Kidney (tissue), 14 donors: Measurements from ENCODE around the gene COL8A1. TPM values are rescaled to one million over a fixed set of nuclear protein-coding genes. Genes with fewer than 3 reads are reported as not detected.

ENCODE experiments used
- DNase-seq, 5 donors: peaks; one replicate each; pipeline ENCODE4 v3.0.0-alpha.2; 2013 to 2020
- FAIRE-seq: peaks from 2 replicates; lab custom pipeline; 2012; peaks lifted over from hg19 to GRCh38; lab: Jason Lieb, UNC
- H3K27ac ChIP-seq, 2 donors: one replicate each; pipeline ENCODE4 v1.7.0; 2013; ENCODE audit warnings: low read depth in 2 of 2, low read length in 2 of 2, inconsistent platforms in 1 of 2
- H3K27me3 ChIP-seq: one replicate; pipeline ENCODE4 v1.7.1; 2013; ENCODE audit warnings: low read length, inconsistent platforms; ENCODE audit not compliant: control insufficient read depth, insufficient read depth
- H3K36me3 ChIP-seq, 3 donors: one replicate each; pipeline versions ENCODE4 v1.7.0 to v1.7.1; 2013; ENCODE audit warnings: low read length in 3 of 3, control low read depth in 1 of 3, inconsistent platforms in 1 of 3; ENCODE audit not compliant: insufficient read depth in 3 of 3, control insufficient read depth in 2 of 3
- H3K4me1 ChIP-seq, 3 donors: one replicate each; pipeline versions ENCODE4 v1.7.0 to v1.7.1; 2013; ENCODE audit warnings: low read length in 3 of 3, inconsistent platforms in 1 of 3, low read depth in 1 of 3; ENCODE audit not compliant: control insufficient read depth in 2 of 3, insufficient read depth in 2 of 3
- H3K4me3 ChIP-seq, 3 donors: one replicate each; pipeline versions ENCODE4 v1.7.0 to v1.8.1; 2013; ENCODE audit warnings: low read length in 3 of 3, control low read depth in 1 of 3, inconsistent platforms in 1 of 3
- H3K9ac ChIP-seq, 3 donors: one replicate each; pipeline versions ENCODE4 v1.7.0 to v1.7.1; 2013; ENCODE audit warnings: low read length in 3 of 3, control low read depth in 1 of 3, inconsistent platforms in 1 of 3
- H3K9me3 ChIP-seq, 3 donors: one replicate each; pipeline versions ENCODE4 v1.7.0 to v1.7.1; 2013; ENCODE audit warnings: low read length in 3 of 3, control low read depth in 1 of 3, inconsistent platforms in 1 of 3; ENCODE audit not compliant: control insufficient read depth in 2 of 3, insufficient read depth in 1 of 3
- intact Hi-C: fragments of 100-400 bp; cut with DNase I; formaldehyde crosslinking; loops from one replicate; pipeline ENCODE4 v1.11.1; 2022
- polyA plus RNA-seq: library from polyadenylated mRNA; stranded (reverse); fragments of 350-450 nt; fragmentation: Illumina TruSeq; extraction: RNeasy Lipid Tissue Mini Kit (QIAGEN cat#74804); gene quantifications from one replicate; pipeline ENCODE4 v1.2.3, GENCODE V29; 2014; ENCODE audit warnings: low read depth, low replicate concordance; ENCODE audit not compliant: insufficient read depth
- total RNA-seq: library from RNA; stranded (reverse); fragmentation: NEBNext Ultra II Directional; extraction: Animal tissue kit (Norgen Biotek cat#: 25700); gene quantifications from one replicate; pipeline ENCODE4 v1.2.1, GENCODE V29; 2021
- TF ChIP-seq, protein P1 (sequence below): IDR thresholded peaks from 3 replicates; pipeline ENCODE4 v1.5.1; 2012; ENCODE audit warnings: mild to moderate bottlenecking, moderate library complexity, borderline replicate concordance; ENCODE audit not compliant: insufficient read depth; ENCODE audit errors: extremely low read depth
- donor health status: control.
- donor health status: control.
- donor health status: control.
- donor health status: control.
- donor health status: control.
- donor health status: DM: yes; HTN: yes; CAD: no.
- donor health status: Normal renal cell carcinoma (clear cell type).

Gene COL8A1
- total and polyA plus RNA-seq, 2 donors from 2014 or later = 3.6 to 24.2 TPM

DNA sequence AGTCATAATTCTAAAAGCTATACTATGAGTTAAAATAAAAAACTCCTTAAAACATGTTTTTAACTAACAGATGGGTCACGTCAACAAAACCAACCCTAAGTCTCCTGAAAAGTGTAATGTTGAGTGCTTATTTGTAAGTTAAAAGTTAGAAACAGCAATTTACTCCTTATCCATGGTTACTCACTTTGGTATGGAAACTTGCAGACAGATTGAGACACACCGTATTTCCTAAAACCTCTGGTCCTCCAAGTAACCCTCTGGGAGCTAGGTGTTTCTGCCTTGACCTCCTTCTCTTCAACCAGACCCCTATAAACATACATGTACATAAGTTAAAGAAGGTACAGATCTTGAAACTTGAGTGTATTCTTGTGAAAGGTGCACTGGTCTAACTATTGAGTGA, 3.1 kb downstream of the COL8A1 start:
- peaks cover 4% of the 10 kb centered on the region for H3K27me3 ChIP-seq
- H3K4me3 ChIP-seq = no peak overlapping the region

DNA sequence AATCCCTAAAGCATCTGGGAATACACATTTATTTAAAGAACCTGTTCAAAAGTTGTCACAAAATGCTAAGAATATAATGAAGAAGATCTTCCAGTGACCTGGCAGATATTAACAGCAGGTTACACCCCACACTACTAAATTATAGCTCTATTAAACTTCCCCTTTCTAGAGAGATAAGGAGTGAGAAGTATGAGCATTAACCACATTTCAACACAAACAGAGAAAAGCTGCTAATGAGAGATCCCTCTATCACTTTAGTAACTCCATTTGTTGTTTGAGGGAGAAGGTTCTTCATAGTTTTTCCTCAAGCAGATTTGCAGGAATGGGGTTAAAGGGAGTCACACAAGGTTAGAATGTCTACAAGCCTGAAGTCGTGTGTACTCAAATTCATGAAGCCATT, 3.6 kb downstream of the COL8A1 start:
- Histone ChIP-seq H3K9me3 (no peaks in the 10 kb centered on the region), H3K36me3 (no peaks in the 10 kb centered on the region), H3K27me3 (peaks cover 2% of the 10 kb centered on the region), H3K27ac (no peak overlapping the region), H3K4me3 (no peak overlapping the region), H3K4me1 (peaks cover under 1 to 8% (median 4%) of the 10 kb centered on the region in 3 donors), H3K9ac (no peak overlapping the region)
- intact Hi-C loops = no loop called here
- TF ChIP-seq, protein P1, sequence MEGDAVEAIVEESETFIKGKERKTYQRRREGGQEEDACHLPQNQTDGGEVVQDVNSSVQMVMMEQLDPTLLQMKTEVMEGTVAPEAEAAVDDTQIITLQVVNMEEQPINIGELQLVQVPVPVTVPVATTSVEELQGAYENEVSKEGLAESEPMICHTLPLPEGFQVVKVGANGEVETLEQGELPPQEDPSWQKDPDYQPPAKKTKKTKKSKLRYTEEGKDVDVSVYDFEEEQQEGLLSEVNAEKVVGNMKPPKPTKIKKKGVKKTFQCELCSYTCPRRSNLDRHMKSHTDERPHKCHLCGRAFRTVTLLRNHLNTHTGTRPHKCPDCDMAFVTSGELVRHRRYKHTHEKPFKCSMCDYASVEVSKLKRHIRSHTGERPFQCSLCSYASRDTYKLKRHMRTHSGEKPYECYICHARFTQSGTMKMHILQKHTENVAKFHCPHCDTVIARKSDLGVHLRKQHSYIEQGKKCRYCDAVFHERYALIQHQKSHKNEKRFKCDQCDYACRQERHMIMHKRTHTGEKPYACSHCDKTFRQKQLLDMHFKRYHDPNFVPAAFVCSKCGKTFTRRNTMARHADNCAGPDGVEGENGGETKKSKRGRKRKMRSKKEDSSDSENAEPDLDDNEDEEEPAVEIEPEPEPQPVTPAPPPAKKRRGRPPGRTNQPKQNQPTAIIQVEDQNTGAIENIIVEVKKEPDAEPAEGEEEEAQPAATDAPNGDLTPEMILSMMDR = no peak
- FAIRE-seq = no peak
- no peak for DNase-seq

More for the DNA sequence above, 3.1 kb downstream of the COL8A1 start:
- Histone ChIP-seq H3K9ac (no peak overlapping the region), H3K36me3 (no peaks in the 10 kb centered on the region), H3K9me3 (no peaks in the 10 kb centered on the region), H3K4me1 (peaks cover 2 to 8% (median 4%) of the 10 kb centered on the region in 3 donors), H3K27ac (no peak overlapping the region)
- no peak for FAIRE-seq
- TF ChIP-seq, protein P1 = no peak
- no peak for DNase-seq
- intact Hi-C loops = no loop called here

DNA sequence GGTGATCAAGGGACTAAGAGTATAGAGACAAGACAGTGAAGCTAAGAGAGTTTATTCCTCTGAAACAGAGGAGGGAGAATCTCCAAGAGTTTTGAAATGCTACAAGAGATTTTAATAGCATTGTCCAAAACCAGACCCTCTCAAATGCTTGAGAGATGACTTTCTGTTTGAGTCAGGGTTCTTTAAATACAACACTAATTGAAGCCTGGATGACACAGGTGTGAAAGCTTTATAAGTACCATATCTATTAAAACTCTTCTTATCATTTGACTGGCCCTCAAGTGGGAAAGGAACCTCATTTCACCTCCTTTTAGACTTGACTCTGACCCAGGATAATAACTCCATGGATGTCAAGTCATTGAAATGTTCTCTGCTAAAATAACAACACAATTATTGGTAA, 5.6 kb downstream of the COL8A1 start:
- no peaks in the 10 kb centered on the region for H3K36me3 ChIP-seq
- H3K9ac ChIP-seq = no peak overlapping the region
- TF ChIP-seq, protein P1 = no peak
- H3K27ac ChIP-seq = no peak overlapping the region
- H3K4me3 ChIP-seq = no peak overlapping the region
- no peaks in the 10 kb centered on the region for H3K9me3 ChIP-seq
- intact Hi-C loops = no loop called here
- no peak for DNase-seq
- H3K27me3 ChIP-seq = no peaks in the 10 kb centered on the region
- H3K4me1 ChIP-seq = no peaks in the 10 kb centered on the region
- no peak for FAIRE-seq

DNA sequence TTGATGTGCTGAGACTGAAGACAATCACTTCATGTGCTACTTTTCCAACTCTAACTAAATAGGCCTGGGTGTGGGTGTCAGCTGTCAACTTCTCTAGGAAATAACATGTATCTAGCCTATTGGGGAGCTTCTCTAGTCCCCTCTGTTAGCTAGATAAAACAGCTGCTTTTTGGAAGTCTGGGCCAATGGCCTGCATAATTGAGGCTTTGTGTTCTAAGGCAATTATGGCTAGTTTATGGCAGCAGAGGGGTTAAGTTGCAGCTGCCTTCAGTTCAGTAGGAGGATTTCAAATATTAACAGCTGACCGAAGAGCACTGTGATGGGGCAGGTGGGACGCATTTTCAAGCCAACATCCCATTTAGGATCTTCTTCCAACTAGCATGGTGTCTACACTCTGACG, 6.4 kb downstream of the COL8A1 start:
- Histone ChIP-seq H3K9me3 (no peaks in the 10 kb centered on the region), H3K27me3 (no peaks in the 10 kb centered on the region), H3K4me1 (no peaks in the 10 kb centered on the region), H3K9ac (no peak overlapping the region), H3K36me3 (no peaks in the 10 kb centered on the region), H3K4me3 (no peak overlapping the region), H3K27ac (no peak overlapping the region)
- FAIRE-seq (no peak), DNase-seq (no peak)
- TF ChIP-seq, protein P1 = no peak
- intact Hi-C loops = no loop called here
